NB4 (cell line): ENCODE results near the gene ANKRD52.

ENCODE experiments used
- DNase-seq: peaks from one replicate; pipeline ENCODE4 v3.0.0; 2010; ENCODE audit warnings: low read depth
- H3K4me3 ChIP-seq: one replicate; pipeline ENCODE4 v1.5.1; 2011; ENCODE audit warnings: mild to moderate bottlenecking, low read depth, low read length, moderate library complexity
- CTCF ChIP-seq: IDR thresholded peaks from one replicate; pipeline ENCODE4 v1.5.1; 2012; ENCODE audit warnings: low read depth, low read length
- MAX ChIP-seq: IDR thresholded peaks from 2 replicates; pipeline ENCODE4 v1.6.1; 2011; ENCODE audit warnings: low read depth, low read length
- MYC ChIP-seq: IDR thresholded peaks from 2 replicates; pipeline ENCODE4 v1.6.1; 2011; ENCODE audit warnings: low read depth, low read length
- POLR2A ChIP-seq: IDR thresholded peaks from 2 replicates; pipeline ENCODE4 v1.6.1; 2011; ENCODE audit warnings: mild to moderate bottlenecking; ENCODE audit not compliant: insufficient read length; ENCODE audit errors: extremely low read depth

Gene ANKRD52

GRCh38 chr12:56247923-56248322, 10.3 kb downstream of the ANKRD52 start:
- no peak for TF ChIP-seq MAX
- no peak for TF ChIP-seq MYC
- TF ChIP-seq CTCF: no peak
- TF ChIP-seq POLR2A: no peak
- DNase-seq: no peak
- no peak overlapping the region for H3K4me3 ChIP-seq

GRCh38 chr12:56244494-56244893, 13.7 kb downstream of the ANKRD52 start:
- no peak for DNase-seq
- H3K4me3 ChIP-seq: no peak overlapping the region

GRCh38 chr12:56243731-56244181, 14.4 kb downstream of the ANKRD52 start:
- no peak for DNase-seq
- H3K4me3 ChIP-seq: no peak overlapping the region
- no peak for TF ChIP-seq MAX
- no peak for TF ChIP-seq POLR2A
- TF ChIP-seq MYC: no peak
- no peak for TF ChIP-seq CTCF

More at GRCh38 chr12:56244494-56244893, 13.7 kb downstream of the ANKRD52 start:
- TF ChIP-seq MYC (no peak), CTCF (no peak)

- no peak for DNase-seq
- no peak overlapping the region for H3K4me3 ChIP-seq
- no peak for TF ChIP-seq MYC
- TF ChIP-seq MAX: no peak
- no peak for TF ChIP-seq POLR2A
- no peak for TF ChIP-seq CTCF
Measured at GRCh38 chr12:56242986-56243385, 15.2 kb downstream of the ANKRD52 start.

- H3K4me3 ChIP-seq: no peak overlapping the region
- no peak for TF ChIP-seq MYC
- TF ChIP-seq CTCF: no peak
- TF ChIP-seq MAX: no peak
- no peak for TF ChIP-seq POLR2A
- DNase-seq: no peak
Measured at GRCh38 chr12:56241424-56242303, 16.5 kb downstream of the ANKRD52 start.

- DNase-seq: no peak
- no peak overlapping the region for H3K4me3 ChIP-seq
- TF ChIP-seq POLR2A (no peak), CTCF (no peak), MAX (no peak), MYC (no peak)
Measured at GRCh38 chr12:56237552-56237951, 20.6 kb downstream of the ANKRD52 start.
